WTC11 (cell line): ENCODE data around the gene TEP1. TPM values are rescaled to one million over a fixed set of nuclear protein-coding genes. Genes with fewer than 3 reads are reported as not detected.

Experiments
- ATAC-seq: fragments of 200-7000 bp; cut with Tn5 transposase; 2 replicates; pipeline ENCODE4 v1.10.0; 2021; ENCODE audit warnings: mild to moderate bottlenecking, moderate library complexity
- CTCF ChIA-PET: fragments of 300-600 bp; sonication (Branson Sonifier 250); formaldehyde crosslinking; loops from one replicate; lab custom pipeline; 2021; ENCODE audit warnings: antibody characterized with exemption; lab: Charles Lee
- POLR2A ChIA-PET: fragments of 350-600 bp; sonication (Branson Sonifier 250); formaldehyde crosslinking; loops from one replicate; lab custom pipeline; 2021; ENCODE audit warnings: antibody characterized with exemption; lab: Charles Lee
- DNase-seq: peaks from one replicate; pipeline ENCODE4 v3.0.0; 2021; ENCODE audit warnings: low spot score
- H3K27ac Mint-ChIP-seq: 2 replicates; pipeline ENCODE4 v1.8.0; 2021; ENCODE audit warnings: mixed read lengths
- H3K27me3 Mint-ChIP-seq: 2 replicates; pipeline ENCODE4 v1.8.0; 2021; ENCODE audit warnings: low read depth, mild to moderate bottlenecking, moderate library complexity, mixed read lengths
- H3K36me3 Mint-ChIP-seq: 2 replicates; pipeline ENCODE4 v1.8.0; 2021; ENCODE audit warnings: mixed read lengths
- H3K4me1 Mint-ChIP-seq: 2 replicates; pipeline ENCODE4 v1.8.0; 2022; ENCODE audit warnings: mixed read lengths
- H3K4me3 Mint-ChIP-seq: 2 replicates; pipeline ENCODE4 v1.8.0; 2021; ENCODE audit warnings: mild to moderate bottlenecking, moderate library complexity, mixed read lengths
- H3K9me3 Mint-ChIP-seq: 2 replicates; pipeline ENCODE4 v1.8.0; 2021; ENCODE audit warnings: mixed read lengths
- CREB1 ChIP-seq: sonication (generic); formaldehyde crosslinking; IDR thresholded peaks from 2 replicates; pipeline ENCODE4 v1.8.0; 2023; ENCODE audit warnings: mild to moderate bottlenecking, missing genetic modification reagents
- ETV6 ChIP-seq: sonication (generic); formaldehyde crosslinking; IDR thresholded peaks from 2 replicates; pipeline ENCODE4 v1.8.1; 2022; ENCODE audit warnings: mild to moderate bottlenecking, missing genetic modification reagents
- FOXJ3 ChIP-seq: sonication (generic); formaldehyde crosslinking; IDR thresholded peaks from 2 replicates; pipeline ENCODE4 v1.9.0; 2021; ENCODE audit warnings: missing genetic modification reagents, mild to moderate bottlenecking, borderline replicate concordance
- IRF2 ChIP-seq: sonication (generic); formaldehyde crosslinking; IDR thresholded peaks from 2 replicates; pipeline ENCODE4 v1.8.0; 2022; ENCODE audit warnings: low read depth, missing genetic modification reagents, borderline replicate concordance
- KAT7 ChIP-seq: sonication (generic); formaldehyde crosslinking; IDR thresholded peaks from 2 replicates; pipeline ENCODE4 v1.8.1; 2023; ENCODE audit warnings: missing genetic modification reagents, mild to moderate bottlenecking, borderline replicate concordance
- TEAD4 ChIP-seq: sonication (generic); formaldehyde crosslinking; IDR thresholded peaks from 2 replicates; pipeline ENCODE4 v1.8.0; 2022; ENCODE audit warnings: mild to moderate bottlenecking, missing genetic modification reagents
- ZBTB21 ChIP-seq: sonication (generic); formaldehyde crosslinking; IDR thresholded peaks from 2 replicates; pipeline ENCODE4 v1.8.1; 2023; ENCODE audit warnings: mild to moderate bottlenecking, missing genetic modification reagents, borderline replicate concordance
- ZNF121 ChIP-seq: sonication (generic); formaldehyde crosslinking; IDR thresholded peaks from 2 replicates; pipeline ENCODE4 v1.8.0; 2023; ENCODE audit warnings: missing genetic modification reagents
- ZNF219 ChIP-seq: sonication (generic); formaldehyde crosslinking; IDR thresholded peaks from 2 replicates; pipeline ENCODE4 v1.8.0; 2023; ENCODE audit warnings: missing genetic modification reagents, mild to moderate bottlenecking, borderline replicate concordance
- total RNA-seq: library from RNA; stranded (reverse); gene quantifications from 3 replicates; pipeline ENCODE4 v1.2.3, GENCODE V29; 2021
- TF ChIP-seq, protein P1 (sequence below): sonication (generic); formaldehyde crosslinking; IDR thresholded peaks from 2 replicates; pipeline ENCODE4 v1.8.0; 2022; ENCODE audit warnings: mild to moderate bottlenecking, missing genetic modification reagents
- TF ChIP-seq, protein P2 (sequence below): sonication (generic); formaldehyde crosslinking; IDR thresholded peaks from 2 replicates; pipeline ENCODE4 v1.8.1; 2023; ENCODE audit warnings: mild to moderate bottlenecking, missing genetic modification reagents, moderate library complexity
- TF ChIP-seq, protein P3 (sequence below): sonication (generic); formaldehyde crosslinking; IDR thresholded peaks from 2 replicates; pipeline ENCODE4 v1.8.0; 2022; ENCODE audit warnings: mild to moderate bottlenecking, missing genetic modification reagents
- TF ChIP-seq, protein P4 (sequence below): fragments of 250-450 bp; sonication (Bioruptor Pico); IDR thresholded peaks from 2 replicates; pipeline ENCODE4 v1.9.0; 2021; ENCODE audit warnings: mild to moderate bottlenecking, borderline replicate concordance
- TF ChIP-seq, protein P5 (sequence below): sonication (generic); formaldehyde crosslinking; IDR thresholded peaks from 2 replicates; pipeline ENCODE4 v1.8.0; 2022; ENCODE audit warnings: mild to moderate bottlenecking, missing genetic modification reagents

The TEP1 gene
- total RNA-seq, 1 experiment from 2014 or later: 16.0 TPM

DNA sequence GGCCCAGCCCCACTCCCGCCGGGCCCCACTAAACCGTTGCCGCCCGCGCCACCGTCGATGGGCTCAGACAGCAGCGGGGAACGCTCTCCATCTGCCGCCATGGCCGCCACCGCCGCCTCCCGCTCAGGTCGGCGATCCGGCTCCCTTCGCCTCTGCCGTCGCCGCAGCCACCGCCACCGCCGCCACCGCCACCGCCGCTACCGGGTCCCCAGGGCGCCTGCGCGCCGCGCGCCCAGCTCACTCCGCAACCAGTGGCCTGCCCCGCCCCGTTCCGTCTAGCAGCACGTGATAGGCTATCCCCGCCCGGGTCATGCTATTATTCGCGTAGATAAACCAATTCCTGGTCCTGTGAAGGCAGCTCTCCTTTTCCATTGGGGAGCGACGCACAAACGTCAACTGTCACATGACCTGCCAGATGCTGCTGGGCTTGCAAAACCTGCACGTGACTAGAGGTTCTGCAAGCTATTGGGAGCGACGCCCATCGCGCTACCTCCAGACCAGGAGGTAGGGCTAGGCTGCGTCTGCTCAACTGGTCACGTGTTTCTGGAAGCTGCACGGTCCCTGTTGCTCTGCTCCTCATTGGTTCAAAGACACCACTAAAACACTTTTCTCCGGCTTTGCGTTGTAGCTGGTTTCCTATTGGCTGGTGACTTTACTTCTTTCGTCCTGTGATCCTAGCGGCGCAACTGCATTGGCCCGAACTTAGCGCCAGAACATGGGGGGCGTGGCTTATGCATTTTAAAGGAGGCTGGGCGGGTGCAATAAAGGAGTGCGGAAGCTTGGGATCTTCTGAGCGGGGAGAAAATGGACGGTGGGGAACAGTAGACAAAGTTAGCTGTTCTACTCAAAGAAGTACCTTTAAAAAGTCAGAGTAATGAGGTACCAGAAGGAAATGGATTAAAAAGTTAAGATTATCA, 48.2 kb upstream of the TEP1 start, which contains the start of gene PIP4P1 (continued):
- TF ChIP-seq, protein P1, sequence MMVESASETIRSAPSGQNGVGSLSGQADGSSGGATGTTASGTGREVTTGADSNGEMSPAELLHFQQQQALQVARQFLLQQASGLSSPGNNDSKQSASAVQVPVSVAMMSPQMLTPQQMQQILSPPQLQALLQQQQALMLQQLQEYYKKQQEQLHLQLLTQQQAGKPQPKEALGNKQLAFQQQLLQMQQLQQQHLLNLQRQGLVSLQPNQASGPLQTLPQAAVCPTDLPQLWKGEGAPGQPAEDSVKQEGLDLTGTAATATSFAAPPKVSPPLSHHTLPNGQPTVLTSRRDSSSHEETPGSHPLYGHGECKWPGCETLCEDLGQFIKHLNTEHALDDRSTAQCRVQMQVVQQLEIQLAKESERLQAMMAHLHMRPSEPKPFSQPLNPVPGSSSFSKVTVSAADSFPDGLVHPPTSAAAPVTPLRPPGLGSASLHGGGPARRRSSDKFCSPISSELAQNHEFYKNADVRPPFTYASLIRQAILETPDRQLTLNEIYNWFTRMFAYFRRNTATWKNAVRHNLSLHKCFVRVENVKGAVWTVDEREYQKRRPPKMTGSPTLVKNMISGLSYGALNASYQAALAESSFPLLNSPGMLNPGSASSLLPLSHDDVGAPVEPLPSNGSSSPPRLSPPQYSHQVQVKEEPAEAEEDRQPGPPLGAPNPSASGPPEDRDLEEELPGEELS (CRISPR knock-in tag): peak; percentile 92

DNA sequence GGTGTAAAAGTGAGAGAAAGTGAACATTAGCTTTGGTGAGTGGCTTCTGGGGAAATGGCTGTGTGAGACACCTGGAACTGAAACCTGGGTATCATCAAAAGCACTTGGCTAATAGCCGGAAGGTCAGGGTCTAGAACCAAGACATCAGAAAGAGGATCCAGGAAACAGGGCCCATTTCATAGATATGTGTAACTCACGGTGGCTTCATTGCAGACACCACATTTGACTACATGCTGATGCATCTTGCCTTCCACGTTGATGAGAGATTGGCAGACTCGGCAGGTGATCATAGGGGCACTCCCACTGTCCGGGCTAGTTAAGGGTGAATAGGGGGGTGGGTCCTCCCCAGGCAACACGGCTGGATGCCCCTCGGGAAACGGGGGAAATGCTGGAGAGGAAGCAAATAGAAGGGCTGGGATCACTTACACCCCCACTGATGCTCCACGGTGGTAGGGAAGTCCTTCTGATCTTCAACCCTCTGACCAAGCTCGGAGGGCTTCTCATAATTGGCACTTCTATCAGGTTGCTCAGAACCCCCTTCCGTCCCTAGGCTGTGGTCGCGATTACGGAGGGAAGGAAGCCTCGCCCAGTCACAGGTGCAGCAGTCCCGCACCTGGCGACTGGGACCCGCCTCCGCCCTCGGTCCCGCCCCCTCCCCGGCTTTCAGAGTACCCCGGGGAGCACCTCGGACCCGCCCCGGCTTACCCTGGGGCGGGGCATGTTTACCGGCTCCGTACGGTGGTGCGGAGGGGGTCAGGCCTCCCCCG, 47.3 kb upstream of the TEP1 start:
- Mint-ChIP-seq H3K4me1 (peaks cover 16% of the 10 kb centered on the region), H3K27me3 (peaks cover 4% of the 10 kb centered on the region)
- TF ChIP-seq KAT7: 0 out of 2 replicates have a peak, but pooled peaks have one; percentile 14
- no peak for TF ChIP-seq ZNF219 (CRISPR knock-in tag)
- no peak for TF ChIP-seq FOXJ3 (CRISPR knock-in tag)
- TF ChIP-seq ZNF121 (CRISPR knock-in tag): no peak
- TF ChIP-seq ETV6 (CRISPR knock-in tag): 0 out of 2 replicates have a peak, but pooled peaks have one; percentile 7
- no peak for TF ChIP-seq ZBTB21 (CRISPR knock-in tag)
- TF ChIP-seq, all 79 proteins: peak for 2
- ATAC-seq (peak; percentile 18), DNase-seq (peak; percentile 70)
- CTCF ChIA-PET: interaction anchor here (1.1 to 4.2 kb wide), 11 partner anchors 9 to 397 kb away, joined by 3 to 21 read pairs (median 6); partner anchors contain the start of gene TTC5
- Mint-ChIP-seq H3K27ac (peak overlapping the region; percentile 93), H3K36me3 (peaks cover 20% of the 10 kb centered on the region), H3K9me3 (no peaks in the 10 kb centered on the region), H3K4me3 (peak overlapping the region; percentile 84)
- POLR2A ChIA-PET: interaction anchor here (1.4 to 1.7 kb wide), 4 partner anchors 9 to 148 kb away, joined by 3 to 33 read pairs (median 10); partner anchors contain the start of genes PARP2 and PNP

DNA sequence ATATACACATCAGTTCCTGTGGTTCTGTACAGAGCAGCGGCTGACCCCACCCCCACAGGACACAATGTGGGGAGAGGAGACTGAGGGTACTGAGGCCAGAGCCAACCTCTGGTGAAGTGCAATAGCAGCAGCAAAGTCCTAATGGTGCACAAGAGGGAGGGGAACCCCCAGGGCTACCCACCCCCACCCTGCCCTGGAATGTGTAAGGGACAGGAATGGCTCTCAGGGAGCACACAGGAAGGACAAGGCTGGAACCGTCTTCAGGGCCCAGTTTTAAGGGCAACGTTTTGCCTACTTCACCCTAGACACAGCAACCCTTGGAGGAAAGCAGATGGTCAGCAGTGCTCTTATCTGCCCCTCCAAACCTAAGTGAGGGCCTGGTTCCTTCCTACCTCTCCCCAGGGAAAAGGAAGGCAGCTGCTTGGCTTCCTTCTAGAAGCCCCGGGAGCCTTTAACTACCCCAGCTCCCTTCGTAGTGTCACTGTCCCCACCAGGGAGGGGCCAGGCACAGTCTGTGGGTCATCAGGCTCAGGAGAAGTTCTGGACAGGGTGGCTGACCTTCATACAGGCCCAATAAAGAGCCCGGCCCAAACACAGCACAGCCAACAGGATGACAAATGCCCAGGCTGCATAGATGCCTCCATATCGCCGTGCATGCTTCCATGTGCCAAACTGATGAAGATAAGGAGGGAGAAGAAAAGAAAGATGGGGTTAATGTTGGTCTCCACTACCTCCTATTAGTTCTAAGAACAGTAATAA, 44.9 kb upstream of the TEP1 start:
- POLR2A ChIA-PET: no interaction called here
- H3K27me3 Mint-ChIP-seq: no peaks in the 10 kb centered on the region
- CTCF ChIA-PET: interaction anchor here (0.8 kb wide), 1 partner anchor 42 kb away, joined by 4 read pairs; no protein-coding TSS in a partner anchor
- TF ChIP-seq, protein P2, sequence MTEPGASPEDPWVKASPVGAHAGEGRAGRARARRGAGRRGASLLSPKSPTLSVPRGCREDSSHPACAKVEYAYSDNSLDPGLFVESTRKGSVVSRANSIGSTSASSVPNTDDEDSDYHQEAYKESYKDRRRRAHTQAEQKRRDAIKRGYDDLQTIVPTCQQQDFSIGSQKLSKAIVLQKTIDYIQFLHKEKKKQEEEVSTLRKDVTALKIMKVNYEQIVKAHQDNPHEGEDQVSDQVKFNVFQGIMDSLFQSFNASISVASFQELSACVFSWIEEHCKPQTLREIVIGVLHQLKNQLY (CRISPR knock-in tag): 0 out of 2 replicates have a peak, but pooled peaks have one; percentile 27
- TF ChIP-seq TEAD4 (CRISPR knock-in tag): no peak
- no peak for TF ChIP-seq FOXJ3 (CRISPR knock-in tag)
- TF ChIP-seq, protein P3, sequence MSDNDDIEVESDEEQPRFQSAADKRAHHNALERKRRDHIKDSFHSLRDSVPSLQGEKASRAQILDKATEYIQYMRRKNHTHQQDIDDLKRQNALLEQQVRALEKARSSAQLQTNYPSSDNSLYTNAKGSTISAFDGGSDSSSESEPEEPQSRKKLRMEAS (CRISPR knock-in tag): no peak
- TF ChIP-seq, all 79 proteins: peak for 1
- Mint-ChIP-seq H3K4me3 (no peak overlapping the region), H3K27ac (peak overlapping the region; percentile 40; the same call in 1 of the 2 replicates), H3K9me3 (no peaks in the 10 kb centered on the region), H3K36me3 (peaks cover 20% of the 10 kb centered on the region), H3K4me1 (peaks cover 16% of the 10 kb centered on the region)
- DNase-seq (no peak), ATAC-seq (no peak)

DNA sequence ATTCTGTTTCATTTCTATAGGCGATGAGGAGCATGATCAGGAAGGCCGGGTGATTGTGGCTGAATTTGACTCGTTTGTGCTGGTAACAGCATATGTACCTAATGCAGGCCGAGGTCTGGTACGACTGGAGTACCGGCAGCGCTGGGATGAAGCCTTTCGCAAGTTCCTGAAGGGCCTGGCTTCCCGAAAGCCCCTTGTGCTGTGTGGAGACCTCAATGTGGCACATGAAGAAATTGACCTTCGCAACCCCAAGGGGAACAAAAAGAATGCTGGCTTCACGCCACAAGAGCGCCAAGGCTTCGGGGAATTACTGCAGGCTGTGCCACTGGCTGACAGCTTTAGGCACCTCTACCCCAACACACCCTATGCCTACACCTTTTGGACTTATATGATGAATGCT, 43.7 kb upstream of the TEP1 start:
- no peaks in the 10 kb centered on the region for H3K27me3 Mint-ChIP-seq
- H3K36me3 Mint-ChIP-seq: peaks cover 30% of the 10 kb centered on the region
- H3K4me3 Mint-ChIP-seq: no peak overlapping the region
- ATAC-seq (no peak), DNase-seq (no peak)
- ChIA-PET POLR2A (no interaction called here), CTCF (interaction anchor here (2.1 to 2.9 kb wide), 2 partner anchors 42 to 152 kb away, joined by 10 read pairs; no protein-coding TSS in a partner anchor)
- no peak overlapping the region; the same call in none of the 2 replicates for H3K27ac Mint-ChIP-seq
- H3K9me3 Mint-ChIP-seq: no peaks in the 10 kb centered on the region
- peaks cover 14% of the 10 kb centered on the region for H3K4me1 Mint-ChIP-seq
- TF ChIP-seq IRF2: no peak
- TF ChIP-seq CREB1: no peak
- TF ChIP-seq, protein P4, sequence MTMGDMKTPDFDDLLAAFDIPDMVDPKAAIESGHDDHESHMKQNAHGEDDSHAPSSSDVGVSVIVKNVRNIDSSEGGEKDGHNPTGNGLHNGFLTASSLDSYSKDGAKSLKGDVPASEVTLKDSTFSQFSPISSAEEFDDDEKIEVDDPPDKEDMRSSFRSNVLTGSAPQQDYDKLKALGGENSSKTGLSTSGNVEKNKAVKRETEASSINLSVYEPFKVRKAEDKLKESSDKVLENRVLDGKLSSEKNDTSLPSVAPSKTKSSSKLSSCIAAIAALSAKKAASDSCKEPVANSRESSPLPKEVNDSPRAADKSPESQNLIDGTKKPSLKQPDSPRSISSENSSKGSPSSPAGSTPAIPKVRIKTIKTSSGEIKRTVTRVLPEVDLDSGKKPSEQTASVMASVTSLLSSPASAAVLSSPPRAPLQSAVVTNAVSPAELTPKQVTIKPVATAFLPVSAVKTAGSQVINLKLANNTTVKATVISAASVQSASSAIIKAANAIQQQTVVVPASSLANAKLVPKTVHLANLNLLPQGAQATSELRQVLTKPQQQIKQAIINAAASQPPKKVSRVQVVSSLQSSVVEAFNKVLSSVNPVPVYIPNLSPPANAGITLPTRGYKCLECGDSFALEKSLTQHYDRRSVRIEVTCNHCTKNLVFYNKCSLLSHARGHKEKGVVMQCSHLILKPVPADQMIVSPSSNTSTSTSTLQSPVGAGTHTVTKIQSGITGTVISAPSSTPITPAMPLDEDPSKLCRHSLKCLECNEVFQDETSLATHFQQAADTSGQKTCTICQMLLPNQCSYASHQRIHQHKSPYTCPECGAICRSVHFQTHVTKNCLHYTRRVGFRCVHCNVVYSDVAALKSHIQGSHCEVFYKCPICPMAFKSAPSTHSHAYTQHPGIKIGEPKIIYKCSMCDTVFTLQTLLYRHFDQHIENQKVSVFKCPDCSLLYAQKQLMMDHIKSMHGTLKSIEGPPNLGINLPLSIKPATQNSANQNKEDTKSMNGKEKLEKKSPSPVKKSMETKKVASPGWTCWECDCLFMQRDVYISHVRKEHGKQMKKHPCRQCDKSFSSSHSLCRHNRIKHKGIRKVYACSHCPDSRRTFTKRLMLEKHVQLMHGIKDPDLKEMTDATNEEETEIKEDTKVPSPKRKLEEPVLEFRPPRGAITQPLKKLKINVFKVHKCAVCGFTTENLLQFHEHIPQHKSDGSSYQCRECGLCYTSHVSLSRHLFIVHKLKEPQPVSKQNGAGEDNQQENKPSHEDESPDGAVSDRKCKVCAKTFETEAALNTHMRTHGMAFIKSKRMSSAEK: no peak
- TF ChIP-seq, protein P5, sequence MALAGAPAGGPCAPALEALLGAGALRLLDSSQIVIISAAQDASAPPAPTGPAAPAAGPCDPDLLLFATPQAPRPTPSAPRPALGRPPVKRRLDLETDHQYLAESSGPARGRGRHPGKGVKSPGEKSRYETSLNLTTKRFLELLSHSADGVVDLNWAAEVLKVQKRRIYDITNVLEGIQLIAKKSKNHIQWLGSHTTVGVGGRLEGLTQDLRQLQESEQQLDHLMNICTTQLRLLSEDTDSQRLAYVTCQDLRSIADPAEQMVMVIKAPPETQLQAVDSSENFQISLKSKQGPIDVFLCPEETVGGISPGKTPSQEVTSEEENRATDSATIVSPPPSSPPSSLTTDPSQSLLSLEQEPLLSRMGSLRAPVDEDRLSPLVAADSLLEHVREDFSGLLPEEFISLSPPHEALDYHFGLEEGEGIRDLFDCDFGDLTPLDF (CRISPR knock-in tag): no peak
